KBM-7 (cell line): ENCODE results near the gene POGLUT3.
A peak's percentile ranks its signal among the peaks of the same experiment; 100 is the strongest.

Experiments
- DNase-seq: peaks from one replicate; pipeline ENCODE4 v3.0.0-alpha.2; 2015
- in situ Hi-C: fragments of 300-500 bp; cut with MboI; formaldehyde crosslinking; loops from 2 replicates; pipeline ENCODE4 v1.14.3; 2020; ENCODE audit warnings: low sequenced_read_pairs, low pct_unique_long_range_greater_than_20kb, mixed read lengths

Gene POGLUT3, protein sequence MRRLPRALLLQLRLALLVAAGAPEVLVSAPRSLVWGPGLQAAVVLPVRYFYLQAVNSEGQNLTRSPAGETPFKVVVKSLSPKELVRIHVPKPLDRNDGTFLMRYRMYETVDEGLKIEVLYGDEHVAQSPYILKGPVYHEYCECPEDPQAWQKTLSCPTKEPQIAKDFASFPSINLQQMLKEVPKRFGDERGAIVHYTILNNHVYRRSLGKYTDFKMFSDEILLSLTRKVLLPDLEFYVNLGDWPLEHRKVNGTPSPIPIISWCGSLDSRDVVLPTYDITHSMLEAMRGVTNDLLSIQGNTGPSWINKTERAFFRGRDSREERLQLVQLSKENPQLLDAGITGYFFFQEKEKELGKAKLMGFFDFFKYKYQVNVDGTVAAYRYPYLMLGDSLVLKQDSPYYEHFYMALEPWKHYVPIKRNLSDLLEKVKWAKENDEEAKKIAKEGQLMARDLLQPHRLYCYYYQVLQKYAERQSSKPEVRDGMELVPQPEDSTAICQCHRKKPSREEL

DNA sequence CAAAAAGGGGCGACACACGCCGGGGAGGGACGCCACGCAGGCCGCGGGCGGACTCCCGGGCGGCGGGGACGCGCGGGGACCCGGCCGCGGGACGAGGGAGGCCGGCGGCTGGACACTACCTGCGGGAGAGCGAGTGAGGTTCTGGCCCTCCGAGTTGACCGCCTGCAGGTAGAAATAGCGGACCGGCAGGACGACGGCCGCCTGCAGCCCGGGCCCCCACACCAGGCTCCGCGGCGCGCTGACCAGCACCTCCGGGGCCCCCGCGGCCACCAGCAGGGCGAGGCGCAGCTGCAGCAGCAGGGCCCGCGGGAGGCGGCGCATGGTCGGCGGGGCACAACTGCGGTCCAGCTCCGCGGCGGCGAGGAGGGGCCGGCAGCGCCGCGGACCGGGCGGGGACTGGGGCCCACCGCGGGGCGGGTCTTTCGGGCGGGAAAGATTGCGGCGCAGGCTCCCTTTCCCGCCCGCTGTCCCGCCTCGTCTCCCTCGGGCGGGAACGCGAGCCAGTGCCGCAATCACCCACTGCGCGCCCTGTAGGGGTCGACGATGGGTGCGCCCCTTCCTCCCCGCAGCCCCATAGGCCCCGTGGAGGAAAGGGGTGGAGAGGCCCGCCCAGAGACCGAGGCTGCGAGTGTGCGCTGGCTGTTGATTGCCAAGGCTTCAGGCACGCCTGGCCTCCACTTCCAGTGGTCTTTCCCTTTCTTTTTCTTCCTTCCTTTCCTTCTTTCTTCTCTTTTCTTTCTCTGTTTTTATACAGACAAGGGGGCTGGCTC lies at the start of gene POGLUT3:
TSS of gene POGLUT3 (minus strand) at position 339 of the 770 bp plus-strand sequence. CDS start at position 321, 18 bp downstream.
- DNase-seq = peak; percentile 68
- in situ Hi-C loops = no loop called here

DNA sequence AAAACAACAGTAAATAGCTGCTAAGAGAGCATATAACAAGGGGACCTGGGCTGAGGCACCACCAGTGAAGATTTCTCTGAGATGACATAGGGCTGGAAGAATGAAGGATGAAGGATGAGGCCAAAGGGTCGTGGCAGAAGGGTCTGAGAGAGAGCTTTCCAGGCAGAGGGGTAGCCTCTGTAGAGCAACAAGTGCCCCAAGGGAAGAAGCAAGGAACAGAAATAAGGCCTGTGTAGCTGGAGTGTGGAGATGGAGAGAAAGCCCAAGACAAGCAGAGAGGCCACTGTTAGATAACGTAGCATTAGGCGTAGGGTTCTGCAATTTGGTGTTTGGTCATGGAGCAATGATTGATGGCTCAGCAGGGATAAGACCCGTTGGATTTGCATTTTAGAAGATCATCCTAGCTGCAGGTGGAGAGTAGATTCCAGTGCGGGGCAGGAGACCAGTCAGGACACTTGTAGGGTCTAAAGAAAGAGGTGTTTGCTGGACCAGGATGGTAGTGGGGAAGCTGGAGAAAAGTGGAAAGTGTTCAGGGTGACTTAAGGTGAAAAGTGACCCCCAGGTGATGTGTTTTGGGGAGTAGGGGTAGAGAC lies 47.8 kb upstream of the POGLUT3 start:
- in situ Hi-C loops = no loop called here
- no peak for DNase-seq

DNA sequence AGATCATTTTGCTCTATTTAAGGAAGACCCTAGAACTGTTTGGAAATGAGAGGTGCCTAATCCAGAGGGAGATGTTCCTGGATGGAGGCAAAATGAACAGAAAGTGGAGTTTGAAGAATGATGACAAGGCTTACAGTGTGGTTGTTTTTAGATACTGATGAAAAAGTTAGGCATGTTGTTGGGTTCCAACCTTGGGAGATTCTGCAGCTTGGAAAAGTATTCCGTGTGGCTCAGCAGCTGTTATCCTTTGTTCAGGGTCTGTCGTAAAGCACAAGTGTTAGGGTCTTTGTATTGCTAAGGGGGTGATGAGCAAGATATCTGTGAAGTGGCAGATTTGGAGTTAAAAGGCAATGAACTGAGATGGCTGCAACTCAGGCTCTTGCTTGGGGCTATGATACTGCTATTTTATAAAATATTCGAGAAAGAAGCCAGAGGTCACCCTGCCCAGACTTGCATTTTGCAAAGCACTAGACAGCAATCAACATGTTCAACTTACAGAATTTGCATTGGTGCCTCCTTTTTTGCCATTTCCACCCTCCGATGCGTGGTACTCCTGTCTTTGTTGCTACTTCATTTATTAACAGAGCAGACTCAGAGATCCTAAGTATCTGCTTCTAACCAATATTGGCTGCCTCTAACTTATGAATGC lies 45.3 kb upstream of the POGLUT3 start:
- no peak for DNase-seq
- in situ Hi-C loops = no loop called here

DNA sequence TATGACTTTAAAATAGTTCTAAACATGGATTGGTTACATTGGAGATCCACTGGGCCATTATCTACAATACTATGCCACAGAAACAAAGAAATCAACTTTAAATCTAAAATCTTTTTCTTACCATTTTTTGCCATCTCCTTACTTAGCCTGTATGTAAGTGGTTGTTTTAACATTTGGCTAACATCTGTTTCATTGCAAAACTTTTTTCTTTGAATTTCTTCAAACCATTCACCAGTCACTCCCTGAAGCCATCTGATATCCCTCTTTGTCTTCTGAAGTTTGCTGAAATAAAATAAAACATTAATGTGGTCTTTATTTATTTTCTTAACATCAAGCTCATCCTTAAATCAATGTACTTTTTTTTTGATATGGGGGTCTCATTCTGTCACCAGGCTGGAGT lies 43.3 kb upstream of the POGLUT3 start:
- no peak for DNase-seq
- in situ Hi-C loops = no loop called here

DNA sequence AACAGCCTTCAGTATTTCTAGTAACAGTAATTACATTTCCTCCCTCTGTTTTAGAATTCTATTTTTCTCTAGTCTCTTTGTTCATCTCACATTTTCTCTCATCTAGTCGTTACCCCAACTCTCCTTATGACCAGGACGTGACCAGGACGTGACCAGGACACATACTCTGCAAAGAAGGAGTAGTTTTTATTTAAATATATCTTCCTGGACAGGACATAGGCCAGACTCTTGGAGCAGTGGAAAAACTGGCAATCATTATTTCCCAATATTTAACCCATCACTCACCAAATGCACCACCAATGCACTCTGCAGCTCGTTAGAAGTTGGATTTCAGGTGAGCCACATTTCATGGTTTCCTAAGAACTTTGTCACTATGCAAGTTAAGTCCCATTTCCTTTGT lies 40.3 kb upstream of the POGLUT3 start:
- DNase-seq = no peak
- in situ Hi-C loops = no loop called here

DNA sequence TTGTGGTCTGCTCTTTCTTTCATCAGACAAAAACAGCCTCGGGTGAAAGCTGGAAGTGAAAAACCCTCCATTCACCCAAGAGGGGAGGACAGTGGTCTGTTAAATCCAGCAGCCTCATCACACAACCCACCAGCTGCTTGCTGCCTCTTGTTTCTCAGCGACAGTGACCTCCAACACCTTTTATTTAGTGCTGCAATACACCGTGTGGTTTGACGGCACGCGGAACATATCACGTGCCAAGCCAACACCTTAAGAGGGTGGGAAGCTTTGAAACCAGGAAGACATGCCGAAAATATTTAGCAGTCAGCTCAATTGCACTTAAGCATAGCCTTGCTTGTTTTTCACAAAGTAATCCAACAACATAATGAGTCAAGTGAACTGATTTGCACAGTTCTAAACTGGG lies 39.8 kb upstream of the POGLUT3 start:
- DNase-seq = no peak
- in situ Hi-C loops = no loop called here

DNA sequence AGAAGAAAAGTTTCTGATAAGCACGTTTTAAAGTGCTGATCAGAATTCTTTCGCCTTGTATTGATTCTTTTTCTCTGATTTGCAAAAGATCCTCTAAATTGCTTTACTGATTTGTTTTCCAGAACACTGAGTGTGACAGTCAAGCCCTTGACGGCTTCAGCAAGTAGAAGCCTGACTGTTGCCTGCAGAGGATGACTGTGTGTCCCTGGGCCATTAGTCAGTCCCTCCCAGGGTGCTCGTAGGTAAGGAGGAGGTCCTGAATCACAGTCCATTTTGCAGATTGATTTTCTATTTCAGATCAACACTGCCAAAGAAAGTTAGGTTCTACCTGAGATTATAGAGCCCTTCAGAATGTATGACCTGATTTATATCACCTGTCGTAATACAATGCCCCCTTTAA lies 38.6 kb upstream of the POGLUT3 start:
- in situ Hi-C loops = no loop called here
- DNase-seq = no peak

DNA sequence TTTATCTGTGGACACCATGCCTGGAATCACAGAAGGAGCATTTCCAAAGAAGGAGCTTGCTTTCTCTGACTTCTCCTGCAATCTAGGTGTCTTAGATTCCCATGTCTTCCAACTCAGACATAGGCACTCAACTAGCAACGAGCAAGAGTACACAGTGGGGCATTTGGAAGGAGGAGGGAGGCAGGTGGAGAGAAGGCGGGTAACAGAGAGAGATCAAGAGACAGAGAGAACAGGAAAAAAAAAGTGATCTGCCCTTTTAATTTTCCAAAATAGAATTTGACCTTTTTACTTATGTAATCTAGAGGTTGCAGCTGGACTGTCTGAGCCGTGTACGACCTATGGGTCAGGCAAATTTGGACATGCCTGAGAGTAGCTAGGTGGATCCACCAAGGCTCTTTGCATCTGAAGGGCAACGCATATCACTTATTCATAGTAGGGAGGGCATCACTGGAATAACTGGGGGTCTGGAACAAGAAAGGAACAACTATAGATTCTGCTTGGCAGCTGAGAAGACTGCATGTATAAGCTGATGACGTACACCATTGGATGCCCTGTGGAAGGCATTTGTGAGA lies 37.3 kb upstream of the POGLUT3 start:
- in situ Hi-C loops = no loop called here
- no peak for DNase-seq

DNA sequence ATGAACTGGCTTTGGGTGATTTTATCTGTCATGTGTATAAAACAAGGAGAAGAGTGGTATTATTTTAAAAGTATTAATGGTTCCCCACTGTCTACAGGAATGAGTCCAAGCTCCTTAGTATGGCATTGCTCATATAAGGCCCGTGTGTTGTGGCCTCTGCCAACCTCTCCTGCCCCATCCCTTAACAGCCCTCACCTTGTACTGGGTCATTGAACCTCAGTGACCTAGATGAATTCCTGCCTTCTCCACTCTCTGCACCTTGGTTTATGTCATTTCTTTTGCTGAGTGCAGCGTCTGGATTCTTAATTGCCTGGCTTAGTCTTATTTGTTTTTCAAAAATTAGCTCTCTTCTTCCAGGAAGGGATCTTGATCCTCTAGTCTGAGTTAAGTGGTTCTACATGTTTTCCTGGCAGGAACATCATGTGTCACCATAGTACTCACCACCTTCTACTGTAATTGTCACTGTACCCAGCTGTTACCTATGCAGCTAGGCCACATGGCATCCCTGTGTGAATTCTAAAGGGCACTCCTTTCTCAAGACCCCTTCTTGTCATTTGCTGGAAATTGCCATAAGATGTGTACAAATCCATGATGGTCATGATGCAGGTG lies 36.2 kb upstream of the POGLUT3 start:
- in situ Hi-C loops = no loop called here
- no peak for DNase-seq

DNA sequence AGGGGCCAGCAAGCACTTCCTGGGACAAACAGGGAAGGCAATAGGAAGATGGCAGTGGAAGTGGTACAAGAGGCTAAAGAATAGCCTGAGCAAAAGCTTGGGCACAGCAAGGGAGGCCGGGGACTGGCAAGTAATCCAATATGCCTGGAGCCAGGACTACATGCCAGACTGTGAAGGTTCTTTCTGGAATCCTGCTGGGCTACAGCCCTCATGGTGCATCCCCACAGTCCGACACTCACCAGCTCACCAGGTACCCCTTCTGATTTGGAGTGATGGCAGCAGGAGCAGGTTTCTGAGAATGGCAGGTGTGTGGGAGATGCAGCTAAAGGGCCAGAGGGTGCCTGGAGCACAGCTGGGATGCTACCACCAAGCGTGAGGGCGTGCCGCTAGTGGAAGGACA lies 32.2 kb upstream of the POGLUT3 start:
- in situ Hi-C loops = no loop called here
- DNase-seq = no peak

DNA sequence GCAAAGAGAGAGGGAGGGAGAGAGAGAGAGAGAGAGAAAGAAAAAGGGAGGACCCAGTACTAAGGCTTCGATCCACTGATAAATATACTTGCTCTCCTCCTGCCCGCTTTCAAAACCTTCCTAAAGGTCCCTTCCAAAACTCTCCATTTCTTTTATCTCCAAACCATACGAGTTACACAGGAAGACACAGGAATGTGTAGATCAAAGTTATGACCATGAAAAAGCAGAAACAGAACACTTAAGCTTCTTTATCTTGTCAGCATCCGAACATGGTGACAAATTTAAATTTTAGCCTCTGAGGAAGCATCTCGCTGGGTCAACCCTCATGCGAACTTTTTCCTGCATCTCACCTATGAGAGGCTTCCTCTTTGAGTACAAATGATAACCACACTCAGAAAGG lies 29.2 kb upstream of the POGLUT3 start:
- in situ Hi-C loops = no loop called here
- DNase-seq = no peak

DNA sequence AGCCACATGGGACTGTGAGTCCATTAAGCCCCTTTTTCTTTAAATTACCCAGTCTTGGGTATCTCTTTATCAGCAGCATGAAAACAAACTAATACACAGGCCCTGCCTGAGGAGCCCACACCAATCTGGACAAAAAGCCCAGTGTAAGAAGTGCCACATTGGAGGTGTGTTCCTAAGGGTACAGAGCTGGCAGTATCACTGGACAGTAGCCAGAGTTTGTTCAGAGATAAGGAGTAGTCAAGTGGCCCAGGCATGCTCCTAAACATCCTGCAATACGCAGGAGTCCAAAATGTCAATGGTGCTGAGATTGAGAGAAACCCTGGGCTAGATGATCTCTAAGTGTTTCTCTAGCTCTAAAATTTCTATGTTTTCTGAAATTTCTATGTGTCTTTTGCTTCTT lies 27.0 kb upstream of the POGLUT3 start:
- in situ Hi-C loops = no loop called here
- no peak for DNase-seq

DNA sequence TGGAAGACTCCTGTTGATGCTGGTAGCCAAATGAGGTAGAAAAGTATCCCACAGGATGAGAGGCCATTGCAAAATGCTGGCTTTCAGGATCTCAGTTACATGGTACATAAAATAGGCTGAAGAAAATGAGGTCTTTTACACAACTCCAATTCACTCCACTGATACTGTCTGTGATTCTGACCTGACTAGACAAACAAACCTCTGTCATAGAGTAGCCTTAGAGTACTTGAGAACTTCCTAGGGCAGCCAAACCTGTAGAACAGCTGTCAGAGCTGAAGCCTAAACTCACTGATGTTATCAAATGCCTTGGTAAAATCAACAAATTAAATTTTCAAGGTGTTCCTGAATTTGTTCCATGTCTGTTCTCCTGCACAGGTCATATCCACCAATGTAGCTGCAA lies 26.2 kb upstream of the POGLUT3 start:
- no peak for DNase-seq
- in situ Hi-C loops = no loop called here

DNA sequence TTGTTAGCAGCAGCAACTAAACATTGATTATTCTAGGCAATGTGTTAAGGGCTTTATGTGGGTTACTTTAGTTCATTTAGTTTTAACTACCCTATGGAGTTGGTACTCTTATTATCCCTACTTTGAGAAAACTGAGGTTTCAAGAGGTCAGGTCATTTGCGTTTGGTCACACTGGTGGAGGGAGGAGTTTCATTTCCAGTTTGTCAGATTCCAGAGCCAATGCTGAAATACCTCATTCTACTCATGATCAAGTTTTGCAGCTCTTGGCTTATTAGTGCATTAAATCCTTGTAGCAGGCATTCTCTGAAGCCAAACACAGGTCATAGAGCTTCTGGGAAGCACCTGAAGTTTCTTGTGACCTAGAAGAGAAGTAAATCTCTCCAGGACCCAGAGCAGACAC lies 24.1 kb upstream of the POGLUT3 start:
- DNase-seq = no peak
- in situ Hi-C loops = no loop called here

DNA sequence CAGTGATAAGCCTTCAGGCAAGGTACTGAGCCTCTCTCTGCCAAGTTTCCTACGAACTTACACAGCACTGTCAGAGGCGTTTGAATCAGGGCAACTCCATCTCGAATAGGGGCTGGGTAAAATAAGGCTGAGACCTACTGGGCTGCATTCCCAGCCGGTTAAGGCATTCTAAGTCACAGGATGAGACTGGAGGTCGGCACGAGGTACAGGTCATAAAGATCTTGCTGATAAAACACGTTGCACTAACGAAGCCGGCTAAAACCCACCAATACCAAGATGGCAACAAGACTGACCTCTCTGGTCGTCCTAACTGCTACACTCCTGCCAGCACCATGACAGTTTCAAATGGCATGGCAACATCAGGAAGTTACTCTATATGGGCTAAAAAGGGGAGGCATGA lies 20.4 kb upstream of the POGLUT3 start:
- in situ Hi-C loops = no loop called here
- no peak for DNase-seq

DNA sequence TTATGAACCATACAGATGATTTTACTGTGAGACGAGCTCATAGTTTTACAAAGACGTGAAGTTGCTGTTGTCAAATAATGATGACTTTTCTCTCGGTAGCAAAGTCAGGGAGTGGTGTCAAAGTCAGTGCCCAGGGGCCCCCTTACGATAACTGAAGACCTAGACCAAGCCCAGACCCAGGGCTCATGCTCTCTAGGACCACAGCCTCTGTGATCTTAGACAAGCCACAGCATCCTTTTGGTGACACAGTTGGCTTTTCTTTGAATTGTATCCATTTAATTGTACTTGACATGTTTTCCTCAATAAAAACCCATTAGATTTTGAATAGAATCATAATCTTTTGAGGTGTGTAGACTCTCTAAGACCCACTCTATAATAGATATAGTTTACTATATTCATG lies 17.9 kb upstream of the POGLUT3 start:
- in situ Hi-C loops = no loop called here
- DNase-seq = no peak

DNA sequence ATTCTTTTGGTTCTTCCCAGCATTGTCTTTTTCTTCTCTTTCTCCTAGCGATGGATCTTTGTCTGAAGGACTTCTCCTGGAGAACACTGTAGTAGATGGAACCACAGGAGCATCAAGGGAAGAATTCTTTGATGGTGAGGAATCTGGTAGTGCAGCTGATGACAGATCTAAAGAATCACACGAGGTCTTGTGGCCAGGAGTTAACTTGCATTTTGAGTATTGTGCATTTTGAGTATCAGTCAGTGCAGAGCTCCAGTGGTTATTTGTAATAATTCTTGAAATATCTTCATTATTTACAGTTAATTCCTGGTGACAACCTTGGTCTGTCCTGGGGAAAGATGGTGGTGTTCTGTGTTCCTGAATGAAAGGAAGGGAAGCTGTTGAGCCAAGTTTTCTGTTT lies 14.5 kb upstream of the POGLUT3 start:
- no peak for DNase-seq
- in situ Hi-C loops = no loop called here

DNA sequence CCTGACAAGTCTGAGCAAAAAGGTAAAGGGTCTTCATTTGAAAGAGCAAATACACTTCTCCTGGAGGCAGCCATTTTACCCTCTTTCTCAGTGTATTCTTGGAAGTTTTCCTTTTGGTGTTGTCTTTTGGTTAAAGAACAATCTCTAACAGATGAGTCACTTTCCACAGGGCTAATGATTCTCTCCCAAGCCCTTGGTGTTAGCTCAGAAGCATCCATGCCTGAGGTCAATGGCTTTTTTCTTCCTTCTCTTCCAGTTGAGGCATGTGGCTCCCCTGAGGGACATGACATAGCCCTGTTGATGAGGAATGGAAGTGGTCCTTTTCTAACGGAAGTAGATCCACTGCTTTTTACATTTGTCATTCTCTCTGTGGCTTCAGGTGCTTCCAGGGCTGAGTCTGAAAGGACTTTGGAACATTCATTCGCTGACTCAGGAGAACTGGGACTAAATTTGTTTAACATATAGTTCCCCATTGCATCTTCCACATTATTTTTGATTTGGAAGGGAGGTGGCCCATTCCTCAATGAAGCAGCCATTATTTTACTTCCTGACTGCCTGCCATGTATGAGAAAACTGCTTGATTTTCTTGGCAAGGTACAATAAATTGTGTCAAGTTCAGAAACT lies 13.8 kb upstream of the POGLUT3 start:
- in situ Hi-C loops = no loop called here
- no peak for DNase-seq
